ENCODE results near the gene ATP2B2.

Gene ATP2B2

DNA sequence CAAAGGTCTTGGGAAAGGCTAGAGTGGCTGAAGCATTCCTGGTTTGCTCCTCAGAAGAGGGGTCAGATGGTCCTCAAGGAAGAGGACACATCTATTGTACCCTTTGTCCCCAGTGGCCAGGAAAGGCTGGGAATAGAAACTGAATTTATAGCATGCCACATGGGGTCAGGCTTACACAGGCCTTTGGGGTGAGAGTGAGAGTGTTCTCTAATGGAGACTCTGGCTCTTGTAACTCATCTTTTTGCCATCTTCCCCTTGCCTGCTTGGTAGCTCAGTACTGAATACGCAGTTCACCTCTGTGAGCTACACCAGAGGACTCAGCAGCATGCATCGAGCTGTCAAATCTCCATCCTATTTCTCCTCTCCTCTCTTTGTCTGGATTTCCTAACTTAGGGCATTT is 87.5 kb downstream of the ATP2B2 start:
- H3K27ac ChIP-seq: no peak overlapping the region
- peak; percentile 66 for TF ChIP-seq CTCF (conservative IDR thresholded peaks at IDR 0.05)

DNA sequence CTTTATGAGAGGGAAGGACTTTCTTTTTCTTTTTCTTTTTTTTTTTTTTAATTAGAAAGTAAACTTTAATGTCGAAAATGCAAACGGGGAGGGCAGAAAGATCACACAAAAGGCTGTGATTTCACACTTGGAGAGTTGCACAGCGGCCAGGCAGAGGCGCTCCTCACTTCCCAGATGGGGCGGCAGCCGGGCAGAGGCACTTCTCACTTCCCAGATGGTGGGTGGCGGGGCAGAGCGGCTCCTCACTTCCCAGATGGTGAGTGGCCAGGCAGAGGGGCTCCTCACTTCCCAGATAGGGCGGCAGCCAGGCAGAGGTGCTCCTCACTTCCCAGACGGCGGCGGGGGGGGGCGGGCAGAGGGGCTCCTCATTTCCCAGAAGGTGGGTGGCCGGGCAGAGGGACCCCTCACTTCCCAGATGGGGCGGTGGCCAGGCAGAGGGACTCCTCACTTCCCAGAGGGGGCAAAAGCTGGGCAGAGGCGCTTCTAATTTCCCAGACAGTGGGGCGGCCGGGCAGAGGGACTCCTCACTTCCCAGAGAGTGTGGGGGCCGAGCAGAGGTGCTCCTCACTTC is 88.6 kb downstream of the ATP2B2 start:
- no peak overlapping the region for H3K27ac ChIP-seq
- no peak for TF ChIP-seq CTCF (conservative IDR thresholded peaks at IDR 0.05)

DNA sequence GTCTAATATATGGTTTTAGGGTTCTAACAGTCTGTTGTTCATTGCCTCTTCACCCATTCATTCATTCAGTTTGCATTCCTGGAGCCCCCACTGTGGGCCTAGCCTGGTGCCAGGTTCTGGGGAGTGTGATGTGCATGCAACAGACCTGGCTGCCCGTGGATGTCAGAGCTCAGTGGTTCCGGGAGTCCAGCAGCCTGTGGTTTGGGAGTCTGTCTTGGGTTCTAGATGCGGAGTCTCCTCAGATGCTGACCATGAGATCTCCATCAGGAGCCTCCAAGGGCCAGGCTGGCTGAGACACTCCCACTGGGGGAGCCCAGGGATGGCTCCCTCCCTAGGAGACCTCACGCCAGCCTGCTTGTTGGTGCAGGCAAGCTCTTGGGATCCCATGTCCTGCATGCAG is 92.3 kb downstream of the ATP2B2 start:
- H3K27ac ChIP-seq: no peak overlapping the region
- no peak for TF ChIP-seq CTCF (conservative IDR thresholded peaks at IDR 0.05)

- TF ChIP-seq CTCF (conservative IDR thresholded peaks at IDR 0.05): no peak
- no peak overlapping the region for H3K27ac ChIP-seq
These were observed 93.6 kb downstream of the ATP2B2 start for GRCh38 chr3:10411598-10412332.

GRCh38 chr3:10410383-10411002 is 94.9 kb downstream of the ATP2B2 start:
- H3K27ac ChIP-seq: no peak overlapping the region
- TF ChIP-seq CTCF (conservative IDR thresholded peaks at IDR 0.05): no peak

- H3K27ac ChIP-seq: no peak overlapping the region
- no peak for TF ChIP-seq CTCF (conservative IDR thresholded peaks at IDR 0.05)
These were observed 96.7 kb downstream of the ATP2B2 start for GRCh38 chr3:10408680-10409079.

- no peak overlapping the region for H3K27ac ChIP-seq
- TF ChIP-seq CTCF (conservative IDR thresholded peaks at IDR 0.05): no peak
These were observed 98.0 kb downstream of the ATP2B2 start for GRCh38 chr3:10407361-10407760.
